A549 (cell line): ENCODE results near the gene MCIDAS.

Source experiments
- CTCF ChIP-seq: fragments of >200 bp; sonication (Bioruptor Twin); formaldehyde crosslinking; IDR thresholded peaks from 3 replicates; pipeline ENCODE4 v1.5.1; 2016
- ESRRA ChIP-seq: fragments of 150-350 bp; IDR thresholded peaks from 2 replicates; pipeline ENCODE4 v1.6.1; 2014; ENCODE audit warnings: mild to moderate bottlenecking, low read length, borderline replicate concordance
- KDM1A ChIP-seq: fragments of 200-600 bp; sonication (generic); IDR thresholded peaks from 2 replicates; pipeline ENCODE4 v1.6.1; 2016; ENCODE audit warnings: low read depth, mild to moderate bottlenecking
- POLR2A ChIP-seq: IDR thresholded peaks from 2 replicates; pipeline ENCODE4 v1.6.1; 2012; ENCODE audit warnings: mild to moderate bottlenecking, low read length
- USF2 ChIP-seq: fragments of 450-650 bp; IDR thresholded peaks from 2 replicates; pipeline ENCODE4 v1.6.1; 2014; ENCODE audit warnings: antibody characterized with exemption

DNA sequence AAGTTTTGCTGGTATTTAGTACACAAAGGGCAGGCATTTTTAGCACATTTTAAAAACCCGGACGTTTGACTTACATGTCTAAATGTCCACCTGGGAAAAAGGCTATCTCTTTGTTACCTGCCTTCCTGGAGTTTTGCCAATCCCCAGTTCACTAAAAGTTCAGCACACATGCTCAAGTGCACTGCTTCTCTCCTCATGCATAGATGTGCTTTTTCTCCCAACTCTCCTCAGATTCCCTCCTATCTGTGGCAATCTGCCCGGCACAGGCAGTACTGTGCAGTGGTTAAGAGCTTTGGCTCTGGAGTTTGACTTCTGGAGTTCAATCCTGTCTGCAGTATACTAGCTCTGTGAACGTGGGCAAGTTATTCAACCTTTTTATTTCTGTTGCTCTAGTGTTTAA is 14.6 kb upstream of the MCIDAS start:
- TF ChIP-seq ESRRA (no peak), CTCF (no peak), POLR2A (no peak), KDM1A (no peak), USF2 (no peak)
